Duodenal mucosa (tissue), 2 donors: ENCODE results near the gene SIPA1L3.

Source experiments
- H3K27ac ChIP-seq: one replicate; pipeline ENCODE4 v1.7.0; 2013; ENCODE audit warnings: low read depth, low read length
- H3K27me3 ChIP-seq, 2 donors: one replicate each; pipeline ENCODE4 v1.7.0; 2013; ENCODE audit warnings: low read length in 2 of 2, control low read depth in 1 of 2; ENCODE audit not compliant: insufficient read depth in 2 of 2, control insufficient read depth in 1 of 2
- H3K36me3 ChIP-seq, 2 donors: one replicate each; pipeline ENCODE4 v1.7.0; 2013; ENCODE audit warnings: low read length in 2 of 2, control low read depth in 1 of 2; ENCODE audit not compliant: insufficient read depth in 2 of 2, control insufficient read depth in 1 of 2
- H3K4me1 ChIP-seq, 2 donors: one replicate each; pipeline ENCODE4 v1.7.0; 2013; ENCODE audit warnings: low read length in 2 of 2, control low read depth in 1 of 2; ENCODE audit not compliant: insufficient read depth in 2 of 2, control insufficient read depth in 1 of 2
- H3K4me3 ChIP-seq, 2 donors: one replicate each; pipeline ENCODE4 v1.7.0; 2013; ENCODE audit warnings: low read length in 2 of 2, low read depth in 1 of 2
- H3K9ac ChIP-seq, 2 donors: one replicate each; pipeline ENCODE4 v1.7.0; 2013; ENCODE audit warnings: low read length in 2 of 2, low read depth in 1 of 2
- H3K9me3 ChIP-seq, 2 donors: one replicate each; pipeline ENCODE4 v1.7.0; 2013; ENCODE audit warnings: low read length in 2 of 2, control low read depth in 1 of 2; ENCODE audit not compliant: control insufficient read depth in 1 of 2

The SIPA1L3 gene

DNA sequence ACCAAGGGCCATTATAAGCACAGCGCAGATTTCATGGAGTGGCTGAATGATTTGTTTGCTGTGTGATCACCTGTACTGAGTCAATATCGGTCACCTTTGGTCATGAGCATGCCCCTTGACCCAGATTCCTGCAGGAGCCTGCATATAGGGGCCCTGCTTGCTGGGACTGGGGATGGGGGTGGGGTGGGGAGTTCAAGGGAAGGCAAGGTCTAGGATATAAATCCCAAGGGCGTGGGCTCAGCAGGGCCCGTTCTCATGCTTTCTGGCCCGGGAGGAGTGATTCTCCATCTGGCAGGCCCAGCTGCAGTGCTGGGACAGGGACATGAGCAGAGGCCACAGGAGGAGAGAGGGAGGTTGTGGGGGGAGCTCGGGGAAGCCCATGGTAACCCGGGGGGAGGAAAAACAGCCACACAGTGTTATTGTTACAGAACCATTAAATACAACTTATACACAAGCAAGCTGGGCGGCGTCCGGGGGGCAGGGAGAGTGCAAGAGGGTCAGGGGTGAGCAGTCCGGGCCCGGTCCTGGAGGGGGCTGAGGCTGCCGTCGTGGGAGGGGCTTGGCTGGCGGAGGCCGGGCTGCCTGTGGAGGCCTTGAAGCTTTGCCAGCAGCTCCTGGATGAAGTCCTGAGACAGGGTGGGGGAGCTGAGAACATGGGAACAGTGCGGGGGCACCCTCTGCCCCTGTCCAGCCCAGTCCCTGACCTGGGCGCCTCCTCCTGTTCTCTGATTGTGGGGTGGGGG lies 344.0 kb downstream of the SIPA1L3 start:
- peaks cover 18 to 28% of the 10 kb centered on the region in 2 donors for H3K4me1 ChIP-seq

DNA sequence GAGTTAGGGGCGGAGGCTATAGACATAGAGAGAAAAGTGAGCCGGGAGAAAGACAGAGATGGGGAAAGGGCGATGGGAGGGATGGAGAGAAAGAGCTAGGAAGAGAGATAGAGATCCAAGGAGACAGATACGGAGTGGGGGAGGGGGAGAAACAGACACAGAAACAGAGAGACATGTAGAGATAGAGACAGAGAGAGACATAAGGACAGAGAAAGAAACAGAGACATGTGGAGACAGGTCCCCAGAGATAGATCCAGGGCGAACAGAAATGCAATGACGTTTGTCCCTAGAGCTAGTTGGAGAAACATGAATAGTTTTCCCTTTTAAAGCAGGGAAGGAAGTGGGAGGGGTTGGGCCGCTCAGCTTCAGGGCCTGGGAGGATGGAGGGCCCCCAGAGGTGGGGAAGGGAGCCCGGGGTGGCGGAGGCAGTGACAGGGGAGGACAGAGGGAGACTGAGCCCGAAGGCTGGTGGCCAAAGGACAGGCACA lies 344.6 kb downstream of the SIPA1L3 start:
- H3K4me1 ChIP-seq: peaks cover 18 to 29% of the 10 kb centered on the region in 2 donors
- H3K27me3 ChIP-seq: peaks cover 0 to 3% of the 10 kb centered on the region in 2 donors
- H3K27ac ChIP-seq: peak overlapping the region; percentile 77
- H3K9ac ChIP-seq: peak overlapping the region; percentile 25 to 49
- no peaks in the 10 kb centered on the region for H3K36me3 ChIP-seq
- H3K4me3 ChIP-seq: peak overlapping the region in 1 of 2 donors; percentile 15
- no peaks in the 10 kb centered on the region for H3K9me3 ChIP-seq

More for the DNA sequence above, 344.0 kb downstream of the SIPA1L3 start:
- Histone ChIP-seq H3K27me3 (peaks cover 0 to 3% of the 10 kb centered on the region in 2 donors), H3K9me3 (no peaks in the 10 kb centered on the region), H3K27ac (peak overlapping the region; percentile 77), H3K36me3 (no peaks in the 10 kb centered on the region), H3K9ac (peak overlapping the region; percentile 25 to 49), H3K4me3 (peak overlapping the region in 1 of 2 donors; percentile 15)

DNA sequence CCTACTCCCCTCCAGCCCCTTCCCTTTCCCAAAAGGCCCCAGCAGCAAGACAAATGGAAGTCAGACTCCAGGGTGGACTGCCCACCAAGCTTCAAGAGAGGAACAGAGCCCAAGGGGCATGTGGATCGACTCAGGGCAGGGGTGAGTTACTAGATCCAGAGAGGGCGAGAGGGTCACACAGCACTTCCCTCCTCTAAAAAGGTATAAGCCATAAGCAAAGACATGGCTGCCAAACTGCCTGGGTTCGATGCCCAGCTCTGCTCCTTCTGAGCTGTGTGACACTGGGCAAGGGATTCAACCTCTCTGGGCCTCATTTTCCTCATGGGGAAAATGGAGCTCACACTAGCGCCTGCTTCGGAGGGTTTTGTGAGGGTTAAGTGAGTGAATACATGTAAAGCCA lies 345.4 kb downstream of the SIPA1L3 start:
- peaks cover 0 to 7% of the 10 kb centered on the region in 2 donors for H3K27me3 ChIP-seq
- peaks cover 18 to 33% of the 10 kb centered on the region in 2 donors for H3K4me1 ChIP-seq
- peak overlapping the region; percentile 77 for H3K27ac ChIP-seq
- H3K9ac ChIP-seq: peak overlapping the region; percentile 47 to 50
- no peaks in the 10 kb centered on the region for H3K36me3 ChIP-seq
- no peaks in the 10 kb centered on the region for H3K9me3 ChIP-seq
- H3K4me3 ChIP-seq: peak overlapping the region in 1 of 2 donors; percentile 34

DNA sequence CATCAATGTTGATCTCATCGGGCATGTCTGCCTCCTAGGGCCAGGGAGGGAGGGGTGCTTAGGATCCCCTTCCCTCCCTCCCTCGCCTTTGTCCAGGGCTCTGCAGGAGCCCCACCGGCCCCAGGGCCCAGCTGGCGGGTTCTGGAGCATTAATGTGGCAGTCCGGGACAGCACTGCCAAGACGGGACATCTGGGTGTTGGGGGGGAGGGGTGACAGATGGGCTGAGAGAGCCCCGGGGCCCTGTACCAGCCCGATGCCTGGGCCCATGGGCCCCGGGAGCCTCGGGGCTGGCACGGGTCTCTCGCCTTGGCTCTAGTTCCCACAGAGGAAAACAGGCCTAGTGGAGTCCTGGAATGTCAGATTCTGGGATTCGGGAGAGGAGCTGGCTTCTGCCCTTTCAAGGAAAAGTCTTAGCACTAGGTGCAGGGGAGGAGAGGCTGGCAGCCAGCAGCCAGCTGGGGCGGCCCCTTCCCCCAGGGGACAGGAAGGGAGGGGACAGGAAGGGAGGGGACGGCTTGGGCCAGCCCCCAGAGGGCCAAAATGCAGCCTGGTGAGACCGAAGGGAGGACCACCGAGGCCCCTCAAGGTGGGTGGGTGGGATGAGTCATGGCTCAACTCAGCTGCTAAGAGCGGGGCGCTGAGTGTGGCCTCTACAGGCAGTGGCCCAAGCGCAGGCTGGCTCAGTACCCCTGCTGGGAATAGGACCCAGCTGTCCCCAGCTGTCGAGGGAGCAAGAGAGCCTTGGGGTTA lies 346.1 kb downstream of the SIPA1L3 start:
- peak overlapping the region in 1 of 2 donors; percentile 50 for H3K9ac ChIP-seq
- H3K27ac ChIP-seq: peak overlapping the region; percentile 77
- H3K4me3 ChIP-seq: peak overlapping the region in 1 of 2 donors; percentile 34
- H3K4me1 ChIP-seq: peaks cover 18 to 30% of the 10 kb centered on the region in 2 donors
- H3K27me3 ChIP-seq: peaks cover 0 to 7% of the 10 kb centered on the region in 2 donors
- H3K36me3 ChIP-seq: no peaks in the 10 kb centered on the region
- H3K9me3 ChIP-seq: no peaks in the 10 kb centered on the region

DNA sequence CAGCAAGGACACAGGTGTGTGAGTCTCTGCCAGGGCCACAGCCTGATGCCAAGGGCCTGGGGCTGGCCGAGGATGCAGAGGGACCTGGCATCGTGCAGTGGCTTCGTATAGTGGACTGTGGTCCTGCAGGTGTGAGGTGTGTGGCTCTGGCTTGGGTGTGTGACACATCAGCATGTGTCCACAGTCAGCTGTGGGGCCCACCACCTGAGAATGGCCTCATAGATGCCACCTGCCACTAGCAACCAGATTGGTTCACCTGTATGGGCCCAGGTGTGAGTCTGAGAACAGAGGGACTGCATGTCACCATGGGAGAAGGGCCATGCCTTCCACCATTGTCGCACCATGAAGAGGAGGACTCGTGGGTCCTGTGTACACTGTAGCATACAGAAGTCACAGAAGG lies 346.8 kb downstream of the SIPA1L3 start:
- Histone ChIP-seq H3K27me3 (peaks cover 0 to 7% of the 10 kb centered on the region in 2 donors), H3K4me1 (peaks cover 18 to 26% of the 10 kb centered on the region in 2 donors), H3K36me3 (no peaks in the 10 kb centered on the region), H3K27ac (peak overlapping the region; percentile 77), H3K9me3 (no peaks in the 10 kb centered on the region), H3K9ac (no peak overlapping the region), H3K4me3 (peak overlapping the region in 1 of 2 donors; percentile 7)

DNA sequence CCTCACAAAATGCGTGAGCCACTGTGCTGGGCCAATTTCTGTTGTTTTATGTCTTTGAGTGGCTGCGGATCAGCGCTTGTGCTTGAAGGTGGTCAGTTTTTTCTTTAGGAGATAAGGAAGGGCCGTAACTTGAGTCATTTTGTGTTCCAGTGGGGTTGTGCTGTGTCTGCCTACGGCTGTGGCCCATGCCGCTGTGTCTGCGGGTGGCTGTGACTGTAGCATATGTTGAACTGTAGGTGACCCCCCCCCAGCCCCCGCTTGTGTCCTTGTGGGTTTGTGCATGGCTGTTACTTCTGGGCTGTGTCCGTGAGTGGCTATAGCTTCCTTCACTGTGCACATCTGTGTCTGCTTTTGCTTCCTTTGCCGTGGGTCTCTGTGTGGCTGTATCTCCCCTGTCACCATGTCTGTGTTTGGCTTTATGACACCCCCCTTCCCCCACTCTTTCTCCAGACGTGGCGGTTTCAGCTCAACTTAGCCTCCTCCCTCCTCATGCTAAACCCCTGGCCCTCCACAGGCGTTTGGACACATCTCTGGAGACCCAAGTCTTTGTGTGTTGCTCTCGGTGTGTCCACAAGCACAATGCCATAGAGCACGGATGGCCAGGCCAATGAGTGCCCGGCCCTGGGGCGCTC lies 348.5 kb downstream of the SIPA1L3 start:
- no peak overlapping the region for H3K9ac ChIP-seq

More for the DNA sequence above, 348.5 kb downstream of the SIPA1L3 start:
- no peaks in the 10 kb centered on the region for H3K9me3 ChIP-seq
- H3K4me1 ChIP-seq: peaks cover 15 to 24% of the 10 kb centered on the region in 2 donors
- peaks cover 0 to 7% of the 10 kb centered on the region in 2 donors for H3K27me3 ChIP-seq
- H3K36me3 ChIP-seq: no peaks in the 10 kb centered on the region
- peak overlapping the region; percentile 42 for H3K27ac ChIP-seq
- H3K4me3 ChIP-seq: peak overlapping the region; percentile 40 to 54
